Measurements from ENCODE around the gene TTBK1.
A peak's percentile ranks its signal among the peaks of the same experiment; 100 is the strongest.

Gene TTBK1

DNA sequence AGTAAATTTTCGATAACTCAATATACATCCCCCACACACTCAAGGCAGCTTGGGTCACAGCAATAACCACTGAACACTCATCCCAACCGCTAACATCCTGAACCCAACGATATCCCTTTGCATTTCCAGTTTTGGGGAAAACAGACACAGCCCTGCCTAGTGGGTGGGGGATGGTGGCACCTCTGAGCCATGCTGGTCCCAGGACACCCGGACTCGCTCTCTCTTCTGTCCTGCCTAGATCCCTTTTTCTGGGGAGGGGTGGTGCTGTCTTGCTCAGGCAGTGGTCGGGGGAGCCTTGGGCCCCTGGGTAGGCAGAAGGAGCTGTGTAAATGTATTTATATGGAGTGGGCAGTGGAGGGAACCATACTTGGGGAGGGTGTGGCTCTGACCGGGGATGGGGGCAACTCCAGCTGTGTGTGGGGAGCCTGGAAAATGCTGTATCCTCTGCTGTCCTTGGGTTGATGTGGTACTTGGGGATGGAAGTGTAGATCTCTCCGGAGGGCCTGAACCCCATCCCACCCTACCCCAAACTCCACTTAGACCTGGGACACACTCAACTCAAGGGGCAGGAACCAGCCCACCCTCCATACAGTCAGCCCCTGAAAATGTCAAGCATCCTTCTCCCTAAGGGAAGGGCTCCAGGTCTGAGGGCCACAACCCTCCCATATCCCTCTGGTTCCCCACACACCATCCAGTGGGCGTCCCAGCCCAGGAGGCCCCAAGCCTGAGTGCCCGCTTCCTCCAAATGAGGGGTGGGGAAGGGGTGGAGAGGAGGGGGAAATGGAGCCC lies 31.0 kb downstream of the TTBK1 start:
- no peak for DNase-seq

DNA sequence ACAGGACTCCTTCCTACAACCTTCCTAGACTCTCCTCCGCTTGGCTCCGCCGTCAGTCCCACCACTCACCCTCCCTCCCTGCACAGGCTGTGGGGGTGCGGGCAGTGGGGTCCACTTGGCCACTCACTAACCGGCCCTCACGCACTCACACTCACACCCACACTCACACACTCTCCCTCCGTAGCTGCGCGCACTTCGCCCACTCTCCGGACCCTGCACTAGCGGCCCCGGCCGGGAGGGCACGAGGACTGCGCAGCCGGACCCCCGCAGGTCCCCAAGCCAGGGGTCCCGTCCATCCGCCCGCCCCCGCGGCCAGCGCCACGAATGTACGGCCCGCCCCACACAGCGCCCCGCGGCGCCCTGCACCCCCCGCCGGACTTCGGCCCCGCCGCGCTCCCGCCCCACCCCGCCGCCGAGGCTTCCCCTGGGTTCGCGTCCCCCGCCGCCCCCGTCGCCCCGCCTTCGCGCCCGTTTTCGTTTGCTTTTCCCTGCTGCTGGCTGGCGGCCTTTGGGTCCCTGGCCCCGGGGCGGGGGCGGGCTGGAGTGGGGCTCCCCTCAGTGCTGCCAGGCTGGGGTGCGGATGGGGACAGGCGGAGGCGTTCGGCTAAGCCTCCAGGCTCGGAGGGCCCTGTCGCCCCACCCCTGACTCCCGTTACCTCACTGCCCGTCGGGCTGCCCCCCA lies 31.8 kb downstream of the TTBK1 start:
- no peak for DNase-seq

DNA sequence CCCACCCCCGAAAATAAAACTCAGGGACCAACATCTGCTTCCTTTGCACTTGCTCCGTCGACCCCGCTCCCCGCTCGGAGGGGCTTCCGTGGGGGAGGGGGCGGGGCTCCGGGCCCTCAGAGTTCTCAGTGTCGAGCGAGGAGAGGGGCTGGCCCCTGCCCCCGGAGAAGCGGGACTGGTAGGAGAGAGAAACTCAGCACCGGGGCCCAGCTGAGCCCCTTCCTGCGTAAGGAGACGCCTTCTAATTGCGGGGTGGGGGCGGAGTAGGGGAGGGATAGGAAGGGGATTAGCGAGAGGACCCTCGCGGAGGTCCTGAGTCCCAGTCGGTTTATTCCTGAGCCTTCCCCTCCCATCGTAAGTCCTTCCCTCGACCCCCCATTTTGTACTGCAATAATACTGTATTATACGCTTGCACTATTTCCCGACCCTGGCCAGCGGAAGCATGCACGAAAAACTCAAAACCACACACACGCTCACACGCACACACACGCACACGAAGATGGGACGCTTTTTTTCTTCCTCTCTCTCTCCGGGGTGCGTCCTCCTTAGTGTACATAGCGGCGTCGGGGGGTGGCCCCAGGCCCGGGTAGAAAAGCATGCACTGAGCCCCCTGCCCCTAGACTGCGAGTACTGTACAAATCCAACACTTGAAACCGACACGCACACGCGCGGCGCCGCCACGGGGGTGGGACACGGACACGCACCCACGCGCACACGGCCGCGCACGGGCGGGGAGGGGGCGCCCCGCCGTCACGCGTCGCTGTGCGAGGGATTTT lies 32.7 kb downstream of the TTBK1 start:
- no peak for DNase-seq

DNA sequence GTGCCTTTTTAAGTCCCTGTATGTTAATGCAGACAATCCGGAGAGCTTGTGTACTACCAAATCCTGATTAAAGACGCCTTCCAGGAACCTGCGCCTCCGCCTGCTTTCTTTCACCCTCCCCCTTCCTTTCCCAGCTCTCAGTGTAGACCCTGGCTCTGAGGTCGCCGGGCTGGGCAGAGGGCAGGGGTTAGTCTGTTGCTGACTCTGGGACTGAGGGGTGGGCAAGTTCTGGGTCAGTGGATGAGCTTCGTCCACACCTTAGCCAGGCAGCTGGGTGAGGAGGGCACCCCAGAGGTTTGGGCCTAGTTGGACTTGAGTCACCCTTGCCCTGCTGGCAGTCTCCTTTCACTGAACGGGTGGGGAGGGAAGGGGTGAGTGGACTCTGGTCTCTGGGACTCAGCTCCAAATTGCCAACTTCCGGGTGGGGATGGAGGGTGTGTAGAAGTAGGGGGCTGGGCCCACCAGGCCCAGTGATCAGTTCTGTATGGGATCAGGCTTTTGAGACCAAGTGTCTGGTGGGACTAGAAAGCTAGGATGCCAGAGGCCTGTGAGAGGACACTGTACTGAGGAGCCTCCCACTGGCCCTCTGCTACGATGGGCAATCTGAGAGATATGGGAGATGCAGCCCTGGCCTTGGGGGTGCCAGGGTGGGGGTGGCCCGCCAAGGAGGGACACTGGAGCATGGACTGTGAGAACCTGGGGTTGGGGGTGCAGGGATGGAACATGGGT lies 33.5 kb downstream of the TTBK1 start:
- DNase-seq: no peak

DNA sequence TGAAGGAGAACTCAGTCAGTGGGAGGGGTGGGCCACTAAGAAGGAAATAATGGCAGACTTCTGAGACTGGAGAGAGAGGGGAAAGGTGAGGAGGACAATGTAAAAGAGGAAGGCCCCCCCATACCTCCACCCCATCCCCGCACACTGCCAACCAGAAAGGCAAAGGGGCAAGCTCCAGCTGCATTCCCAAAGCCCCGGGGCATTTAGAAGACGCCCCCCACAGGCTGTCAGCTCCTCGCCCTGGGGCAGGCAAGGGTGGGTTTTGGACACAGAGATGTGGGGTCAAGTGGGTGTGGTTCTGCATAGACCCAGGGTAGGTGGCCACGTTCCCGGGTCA lies 34.0 kb downstream of the TTBK1 start:
- no peak for DNase-seq

DNA sequence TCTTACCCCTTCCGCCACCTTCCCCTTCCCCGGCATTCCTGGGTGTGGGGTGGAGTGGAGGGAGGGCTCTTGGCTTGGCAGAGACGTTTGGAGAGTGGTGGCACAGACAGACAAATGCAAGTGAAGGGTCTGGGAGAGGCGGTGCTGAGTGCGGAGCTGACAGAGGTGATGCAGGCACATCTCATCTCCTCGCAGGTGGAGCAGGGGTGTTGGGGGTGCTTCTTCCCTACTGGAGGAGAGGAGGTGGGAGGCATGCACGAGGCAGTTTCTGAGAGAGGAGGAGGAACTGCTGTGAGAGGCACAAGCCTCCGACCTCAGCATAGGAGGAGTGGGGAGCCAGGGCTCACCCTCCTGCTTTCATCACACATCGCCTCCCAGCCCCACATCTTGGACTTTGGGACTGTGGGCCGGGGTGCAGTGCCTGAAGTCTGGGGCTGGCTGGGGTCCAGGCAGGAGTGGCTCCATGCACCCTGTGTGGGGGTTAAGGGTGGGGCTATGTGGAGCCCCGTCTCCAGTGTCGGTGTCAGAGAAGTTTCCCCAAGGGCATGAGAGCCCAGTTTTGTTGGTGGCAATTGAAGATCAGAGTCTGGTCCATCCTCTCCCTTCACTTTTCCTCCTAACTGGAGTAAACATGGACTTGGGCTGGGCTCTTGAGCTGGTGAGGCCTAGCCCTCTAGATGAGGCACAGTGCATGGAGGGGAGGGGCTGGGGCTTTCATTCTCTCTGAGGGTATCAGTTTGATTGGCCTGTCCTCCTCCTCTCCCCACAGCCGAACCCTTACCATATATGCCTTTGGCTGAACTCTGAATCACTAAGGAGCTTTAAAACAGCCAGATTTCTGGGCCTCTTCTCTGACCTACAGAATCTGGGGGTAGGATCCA lies 34.6 kb downstream of the TTBK1 start:
- no peak for DNase-seq

DNA sequence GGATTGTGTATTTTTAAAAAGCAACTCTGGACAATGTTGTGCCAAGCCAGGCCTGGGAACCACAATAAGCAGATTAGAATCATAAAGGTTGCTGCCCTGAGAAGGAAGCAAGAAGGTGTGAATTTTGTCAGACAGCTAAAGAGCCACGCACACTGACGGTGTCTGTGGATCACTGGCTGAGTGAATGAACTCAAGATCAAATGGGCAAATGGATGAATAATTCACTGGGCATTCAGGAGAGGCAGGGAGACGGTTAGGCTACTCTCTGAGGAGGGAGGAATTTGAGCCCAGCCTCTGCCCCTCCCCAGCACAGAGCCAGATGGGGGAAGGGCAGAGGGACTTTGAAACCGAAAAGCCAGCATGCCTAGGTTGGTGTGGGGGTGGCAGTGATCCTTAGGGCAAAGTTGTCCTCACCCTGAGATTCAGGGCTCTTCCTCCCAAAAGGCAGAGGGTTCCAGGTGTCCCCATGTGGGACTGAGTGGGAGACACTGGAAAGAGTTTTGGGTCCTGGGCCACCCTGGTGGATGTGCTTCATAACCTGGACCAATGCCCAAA lies 35.3 kb downstream of the TTBK1 start:
- no peak for DNase-seq

DNA sequence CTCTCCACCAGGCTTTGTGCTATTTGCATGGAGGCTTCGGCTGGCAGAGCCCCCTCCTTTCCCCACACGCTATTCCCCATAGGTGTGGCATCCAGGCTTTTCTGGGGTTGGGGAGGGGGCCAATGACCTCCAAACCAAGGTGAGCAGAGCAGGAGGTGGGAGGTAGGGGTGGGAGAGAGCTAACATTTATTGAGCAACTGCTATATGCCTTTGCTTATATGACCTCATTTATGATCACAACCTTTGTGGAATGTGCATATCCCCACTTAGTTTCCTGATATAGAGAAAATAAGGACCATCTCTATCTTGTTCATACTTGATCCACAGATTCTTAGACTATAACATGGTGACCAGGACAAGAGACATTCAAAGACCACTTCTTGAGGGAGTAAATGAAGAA lies 37.0 kb downstream of the TTBK1 start:
- DNase-seq: no peak

DNA sequence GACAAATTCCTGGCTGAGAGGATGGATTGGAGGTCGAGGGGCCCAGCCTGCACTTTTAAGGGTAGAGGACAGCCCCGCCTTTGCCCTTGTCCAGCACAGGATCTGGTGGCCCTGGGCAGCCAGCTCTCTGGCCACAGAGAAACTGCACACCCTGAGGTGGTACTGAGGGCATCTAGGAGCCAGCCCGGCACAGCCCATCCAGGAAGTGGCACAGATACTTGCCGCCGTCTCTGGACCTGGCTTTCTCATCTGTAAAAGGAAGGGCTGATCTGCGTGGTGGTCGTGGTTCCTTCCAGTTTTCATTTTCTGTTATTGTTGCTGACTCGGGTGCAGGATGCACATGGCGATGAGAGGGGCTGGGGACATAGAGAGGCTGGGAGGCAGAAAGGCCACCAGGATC lies 38.8 kb downstream of the TTBK1 start:
- no peak for DNase-seq

DNA sequence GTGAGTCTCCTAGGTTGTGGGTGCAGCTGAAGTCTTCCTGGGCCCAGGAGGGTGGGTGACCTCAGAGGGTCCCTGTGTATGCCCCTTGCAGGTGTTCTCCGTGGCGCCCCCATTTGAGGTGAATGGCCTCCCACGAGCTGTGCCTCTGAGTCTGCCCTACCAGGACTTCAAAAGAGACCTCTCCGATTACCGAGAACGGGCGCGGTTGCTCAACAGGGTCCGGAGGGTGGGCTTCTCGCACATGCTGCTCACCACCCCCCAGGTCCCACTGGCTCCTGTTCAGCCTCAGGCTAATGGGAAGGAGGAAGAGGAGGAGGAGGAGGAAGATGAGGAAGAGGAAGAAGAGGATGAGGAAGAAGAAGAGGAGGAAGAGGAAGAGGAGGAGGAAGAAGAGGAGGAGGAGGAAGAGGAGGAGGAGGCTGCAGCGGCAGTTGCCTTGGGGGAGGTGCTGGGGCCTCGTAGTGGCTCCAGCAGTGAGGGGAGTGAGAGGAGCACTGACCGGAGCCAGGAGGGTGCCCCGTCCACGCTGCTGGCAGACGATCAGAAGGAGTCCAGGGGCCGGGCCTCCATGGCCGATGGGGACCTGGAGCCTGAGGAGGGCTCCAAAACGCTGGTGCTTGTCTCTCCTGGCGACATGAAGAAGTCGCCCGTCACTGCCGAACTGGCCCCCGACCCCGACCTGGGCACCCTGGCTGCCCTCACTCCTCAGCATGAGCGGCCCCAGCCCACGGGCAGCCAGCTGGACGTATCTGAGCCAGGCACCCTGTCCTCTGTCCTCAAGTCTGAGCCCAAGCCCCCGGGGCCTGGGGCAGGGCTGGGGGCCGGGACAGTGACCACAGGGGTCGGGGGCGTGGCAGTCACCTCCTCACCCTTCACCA lies 39.6 kb downstream of the TTBK1 start:
- no peak for DNase-seq

DNA sequence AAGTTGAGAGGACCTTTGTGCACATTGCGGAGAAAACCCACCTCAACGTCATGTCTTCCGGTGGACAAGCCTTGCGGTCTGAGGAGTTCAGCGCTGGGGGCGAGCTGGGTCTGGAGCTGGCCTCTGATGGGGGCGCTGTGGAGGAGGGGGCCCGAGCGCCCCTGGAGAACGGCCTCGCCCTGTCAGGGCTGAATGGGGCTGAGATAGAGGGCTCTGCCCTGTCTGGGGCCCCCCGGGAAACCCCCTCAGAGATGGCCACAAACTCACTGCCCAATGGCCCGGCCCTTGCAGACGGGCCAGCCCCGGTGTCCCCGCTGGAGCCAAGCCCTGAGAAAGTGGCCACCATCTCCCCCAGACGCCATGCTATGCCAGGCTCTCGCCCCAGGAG lies 40.2 kb downstream of the TTBK1 start:
- DNase-seq: no peak

DNA sequence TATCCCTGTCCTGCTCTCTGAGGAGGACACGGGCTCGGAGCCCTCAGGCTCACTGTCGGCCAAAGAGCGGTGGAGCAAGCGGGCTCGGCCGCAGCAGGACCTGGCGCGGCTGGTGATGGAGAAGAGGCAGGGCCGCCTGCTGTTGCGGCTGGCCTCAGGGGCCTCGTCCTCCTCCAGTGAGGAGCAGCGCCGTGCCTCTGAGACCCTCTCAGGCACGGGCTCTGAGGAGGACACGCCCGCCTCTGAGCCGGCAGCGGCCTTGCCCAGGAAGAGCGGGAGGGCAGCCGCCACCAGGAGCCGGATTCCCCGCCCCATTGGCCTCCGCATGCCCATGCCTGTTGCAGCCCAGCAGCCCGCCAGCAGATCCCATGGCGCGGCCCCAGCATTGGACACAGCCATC lies 40.6 kb downstream of the TTBK1 start:
- DNase-seq: peak; percentile 5

DNA sequence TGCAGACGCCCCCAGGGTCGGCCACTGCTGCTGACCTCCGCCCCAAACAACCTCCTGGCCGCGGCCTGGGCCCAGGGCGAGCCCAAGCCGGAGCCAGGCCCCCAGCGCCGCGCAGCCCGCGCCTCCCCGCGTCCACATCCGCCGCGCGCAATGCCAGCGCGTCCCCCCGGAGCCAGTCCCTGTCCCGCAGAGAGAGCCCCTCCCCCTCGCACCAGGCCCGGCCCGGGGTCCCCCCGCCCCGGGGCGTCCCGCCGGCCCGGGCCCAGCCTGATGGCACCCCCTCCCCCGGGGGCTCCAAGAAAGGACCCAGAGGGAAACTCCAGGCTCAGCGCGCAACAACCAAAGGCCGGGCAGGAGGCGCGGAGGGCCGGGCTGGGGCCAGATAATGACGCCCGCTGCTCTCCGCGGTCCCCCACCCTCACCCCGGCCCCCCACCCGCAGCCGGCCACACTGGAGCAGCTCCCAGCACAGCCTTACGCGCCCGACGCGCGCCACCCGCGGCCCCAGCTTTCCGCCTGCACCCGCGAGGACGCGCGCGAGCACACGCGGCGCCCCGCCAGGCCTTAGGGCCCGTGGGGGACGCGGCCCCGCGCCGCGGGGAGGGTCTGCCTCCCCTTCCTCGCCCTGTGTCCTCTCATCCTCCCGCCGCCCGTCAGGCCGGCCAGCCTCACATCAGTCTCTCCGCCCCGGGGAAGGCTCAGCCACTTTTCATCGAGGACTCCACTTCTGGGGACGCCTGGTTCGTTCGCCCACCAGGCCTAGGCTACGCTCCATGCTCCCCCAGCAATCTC lies 41.9 kb downstream of the TTBK1 start:
- no peak for DNase-seq

DNA sequence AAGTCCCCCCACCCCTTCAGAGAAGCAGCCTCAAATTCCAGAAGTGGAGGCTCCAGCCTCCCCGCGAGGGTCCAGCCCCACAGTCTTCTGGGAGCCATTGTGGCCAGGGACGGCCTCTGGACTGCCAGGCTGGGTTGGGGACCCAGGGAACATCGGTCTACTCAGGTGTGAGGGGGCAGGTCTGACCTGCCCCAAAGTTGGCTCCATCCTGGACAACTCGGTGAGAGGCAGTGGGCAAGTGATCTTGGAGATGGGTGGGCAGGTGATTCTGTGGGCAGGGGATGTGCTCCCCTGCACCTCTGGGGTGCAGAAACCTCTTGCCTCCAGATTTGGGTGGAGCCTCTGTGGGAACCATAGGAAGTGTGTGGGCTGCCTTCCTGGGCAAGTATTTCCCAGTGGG lies 42.6 kb downstream of the TTBK1 start:
- DNase-seq: no peak

DNA sequence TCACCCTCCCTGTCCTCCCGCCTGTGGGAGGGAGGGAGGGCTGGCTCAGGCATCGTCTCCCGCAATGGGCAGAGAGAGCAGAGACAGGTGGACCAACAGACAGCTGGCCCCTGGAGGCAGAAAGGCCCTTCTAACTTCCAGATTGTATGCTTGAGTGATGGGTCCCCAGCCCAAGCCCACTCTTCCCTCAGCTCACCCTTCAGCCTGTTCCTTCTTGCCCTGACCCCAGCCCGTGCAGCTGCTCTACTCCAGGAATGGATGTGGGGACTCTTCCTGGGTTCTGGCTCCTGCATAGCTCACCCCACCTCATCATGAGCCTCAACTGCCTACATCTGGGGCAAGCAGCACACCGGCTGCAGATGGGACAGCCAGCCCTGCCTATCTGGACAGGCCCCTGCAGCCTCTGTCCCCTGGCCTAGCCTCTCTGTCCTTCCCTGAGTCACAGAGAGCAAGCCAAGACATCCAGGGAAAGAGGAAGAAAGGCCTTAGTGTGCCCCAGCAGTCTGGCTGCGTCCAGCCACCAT lies 43.2 kb downstream of the TTBK1 start:
- no peak for DNase-seq

DNA sequence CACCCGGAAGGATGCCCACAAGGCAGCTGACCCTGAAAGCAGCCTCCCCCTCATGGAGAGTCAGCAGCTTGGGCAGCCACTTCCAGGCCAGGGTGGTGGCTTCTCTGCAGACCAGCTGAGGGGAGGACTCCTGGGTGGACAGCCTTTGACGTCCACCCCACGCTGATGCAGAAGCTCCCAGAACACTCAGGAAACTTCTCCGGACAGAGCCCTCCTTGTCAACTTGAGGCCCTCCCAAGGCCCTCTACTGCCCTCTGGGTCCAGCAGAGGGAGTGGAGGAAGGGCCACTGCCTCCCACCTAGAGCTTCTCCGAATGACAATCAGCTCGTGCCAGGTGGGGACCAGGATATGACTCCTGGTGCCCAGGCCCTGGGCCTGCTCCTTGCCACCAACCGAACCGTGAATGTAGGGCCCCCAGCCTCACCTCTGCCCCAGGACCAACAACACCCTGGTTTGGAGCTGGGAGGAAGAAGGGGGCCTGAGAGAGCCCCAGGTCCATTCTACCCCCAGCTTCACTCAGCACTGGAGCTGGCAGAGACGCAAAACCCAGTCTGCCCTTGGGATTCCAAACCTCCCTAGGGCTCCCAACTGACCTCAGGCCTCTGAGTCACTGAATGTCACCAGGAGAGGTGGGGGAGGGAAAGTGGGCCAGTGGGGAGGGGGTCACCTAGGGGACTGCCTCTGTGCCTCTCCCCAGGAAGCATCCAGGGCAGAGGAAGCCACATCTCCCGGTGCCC lies 43.9 kb downstream of the TTBK1 start:
- no peak for DNase-seq

DNA sequence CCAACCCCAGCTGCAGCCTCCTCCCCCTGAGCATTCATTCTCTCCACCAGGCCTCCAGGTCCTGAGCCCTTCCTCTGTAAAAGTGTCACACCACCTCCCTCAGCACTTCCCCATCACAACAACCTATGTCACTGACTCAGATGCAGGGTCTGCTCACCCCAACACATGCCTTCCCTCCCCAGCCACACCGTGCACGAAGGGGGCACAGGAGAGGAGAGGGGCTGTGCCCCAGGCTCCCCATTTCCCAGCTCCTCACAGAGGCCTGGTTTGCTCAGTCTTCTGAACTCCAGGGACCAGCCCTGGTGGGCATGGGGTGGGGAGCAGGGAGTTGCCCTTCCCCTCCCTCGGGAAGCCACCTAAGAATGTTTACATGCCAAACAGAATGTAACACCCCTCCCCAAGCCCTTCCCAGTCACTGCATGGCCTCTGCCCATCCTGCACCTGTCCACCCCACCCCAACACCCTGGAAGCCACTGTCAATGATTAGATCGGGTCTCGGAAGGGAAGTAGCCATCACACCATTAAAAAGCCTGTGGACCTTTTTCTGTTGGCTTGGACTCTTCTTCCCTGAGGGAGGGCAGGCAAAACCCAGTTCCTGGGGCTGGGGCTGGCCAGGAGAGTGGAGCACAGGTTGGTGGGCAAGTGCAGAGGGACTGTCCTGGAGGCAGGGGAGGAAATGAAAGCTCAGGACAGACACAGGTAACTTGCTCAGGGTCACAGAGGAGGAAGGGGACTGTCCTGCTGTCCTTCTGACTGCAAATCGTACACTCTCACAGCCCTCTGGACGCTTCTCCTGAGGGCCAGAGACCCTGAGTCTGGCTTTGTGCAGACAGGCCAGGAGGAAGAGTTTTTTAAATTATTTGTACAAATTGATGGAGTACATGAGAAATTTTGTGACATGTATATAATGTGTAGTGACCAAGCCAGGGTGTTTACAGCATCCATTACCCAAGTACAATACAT lies 44.7 kb downstream of the TTBK1 start:
- no peak for DNase-seq

DNA sequence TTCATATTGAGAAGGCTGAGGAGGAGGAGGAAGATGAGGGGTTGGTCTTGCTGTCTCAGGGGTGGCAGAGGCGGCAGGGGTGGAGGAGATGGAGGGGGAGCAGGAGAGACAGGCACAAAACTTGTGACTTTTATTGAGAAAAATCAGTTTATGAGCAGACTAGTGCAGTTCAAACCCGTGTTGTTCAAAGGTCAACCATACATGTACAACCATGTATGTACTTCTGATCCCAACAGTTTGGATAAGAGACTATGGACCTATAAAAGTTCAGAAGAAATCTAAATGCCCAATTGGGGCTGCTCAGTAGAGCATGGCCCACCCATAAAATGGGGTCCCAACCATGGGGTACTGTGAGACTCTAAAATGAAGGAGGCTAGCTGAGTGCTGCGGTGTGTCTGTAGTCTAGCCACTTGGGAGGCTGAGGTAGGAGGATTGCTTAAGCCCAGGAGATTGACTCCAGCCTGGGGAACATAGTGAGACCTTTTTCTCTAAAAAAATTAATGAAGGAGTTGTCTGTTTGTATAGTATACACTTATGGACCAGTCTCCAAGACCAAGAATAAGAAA lies 47.1 kb downstream of the TTBK1 start:
- DNase-seq: no peak
